ENCODE measurements around the gene BAHCC1. TPM values are rescaled to one million over a fixed set of nuclear protein-coding genes. Genes with fewer than 3 reads are reported as not detected.

Gene BAHCC1
- total RNA-seq, 1 donor from 2014 or later, result 22.7 TPM

DNA sequence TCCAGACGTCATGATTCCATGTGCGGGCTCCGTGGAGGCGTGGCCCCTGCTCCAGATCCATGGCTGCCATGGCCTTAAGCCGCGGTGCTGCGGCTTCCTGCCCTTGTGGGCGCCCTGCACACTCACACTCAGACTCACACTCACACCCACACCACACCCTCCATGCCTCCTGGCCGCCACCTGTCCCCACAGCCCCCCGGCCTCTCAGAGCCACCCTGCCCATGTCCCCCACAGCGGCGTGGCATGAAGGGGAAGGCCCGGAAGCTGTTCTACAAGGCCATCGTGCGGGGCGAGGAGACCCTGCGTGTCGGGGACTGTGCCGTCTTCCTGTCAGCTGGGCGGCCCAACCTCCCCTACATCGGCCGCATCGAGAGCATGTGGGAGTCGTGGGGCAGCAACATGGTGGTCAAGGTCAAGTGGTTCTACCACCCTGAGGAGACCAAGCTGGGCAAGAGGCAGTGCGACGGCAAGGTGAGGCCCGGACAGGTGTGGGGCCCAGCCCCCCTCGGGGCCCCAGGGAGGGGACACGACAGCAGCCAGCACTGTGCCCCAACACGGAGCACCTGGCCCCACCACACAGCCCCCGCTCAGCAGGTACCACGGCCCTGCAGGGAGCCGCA is 67.4 kb downstream of the BAHCC1 start:
- no peaks in the 10 kb centered on the region for H3K4me1 Mint-ChIP-seq (ENCODE audit: low read depth)
- TF ChIP-seq, protein P1, sequence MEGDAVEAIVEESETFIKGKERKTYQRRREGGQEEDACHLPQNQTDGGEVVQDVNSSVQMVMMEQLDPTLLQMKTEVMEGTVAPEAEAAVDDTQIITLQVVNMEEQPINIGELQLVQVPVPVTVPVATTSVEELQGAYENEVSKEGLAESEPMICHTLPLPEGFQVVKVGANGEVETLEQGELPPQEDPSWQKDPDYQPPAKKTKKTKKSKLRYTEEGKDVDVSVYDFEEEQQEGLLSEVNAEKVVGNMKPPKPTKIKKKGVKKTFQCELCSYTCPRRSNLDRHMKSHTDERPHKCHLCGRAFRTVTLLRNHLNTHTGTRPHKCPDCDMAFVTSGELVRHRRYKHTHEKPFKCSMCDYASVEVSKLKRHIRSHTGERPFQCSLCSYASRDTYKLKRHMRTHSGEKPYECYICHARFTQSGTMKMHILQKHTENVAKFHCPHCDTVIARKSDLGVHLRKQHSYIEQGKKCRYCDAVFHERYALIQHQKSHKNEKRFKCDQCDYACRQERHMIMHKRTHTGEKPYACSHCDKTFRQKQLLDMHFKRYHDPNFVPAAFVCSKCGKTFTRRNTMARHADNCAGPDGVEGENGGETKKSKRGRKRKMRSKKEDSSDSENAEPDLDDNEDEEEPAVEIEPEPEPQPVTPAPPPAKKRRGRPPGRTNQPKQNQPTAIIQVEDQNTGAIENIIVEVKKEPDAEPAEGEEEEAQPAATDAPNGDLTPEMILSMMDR (IDR thresholded peaks at IDR 0.05), result no peak
- H3K4me3 Mint-ChIP-seq (ENCODE audit: unreplicated experiment), result no peak overlapping the region
- no peaks in the 10 kb centered on the region for H3K9me3 Mint-ChIP-seq (ENCODE audit: low read depth)
- H3K27me3 Mint-ChIP-seq (ENCODE audit: low read depth), result no peaks in the 10 kb centered on the region
- H3K27ac Mint-ChIP-seq (ENCODE audit: unreplicated experiment), result no peak overlapping the region
- peaks cover 9% of the 10 kb centered on the region for H3K36me3 Mint-ChIP-seq (ENCODE audit: low read depth)
- no peak for DNase-seq (ENCODE audit: low spot score)

DNA sequence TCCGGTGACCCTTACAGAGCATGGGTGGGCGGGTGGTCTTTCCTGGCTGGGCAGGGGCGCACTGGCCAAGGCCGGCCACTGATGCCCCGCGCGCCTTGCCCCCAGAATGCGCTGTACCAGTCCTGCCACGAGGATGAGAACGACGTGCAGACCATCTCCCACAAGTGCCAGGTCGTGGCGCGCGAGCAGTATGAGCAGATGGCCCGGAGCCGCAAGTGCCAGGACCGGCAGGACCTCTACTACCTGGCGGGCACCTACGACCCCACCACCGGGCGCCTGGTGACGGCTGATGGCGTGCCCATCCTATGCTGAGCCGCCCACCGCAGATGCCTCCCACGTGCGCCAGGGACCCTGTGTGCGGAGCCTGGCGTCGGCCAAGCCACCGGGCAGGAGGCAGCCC is 68.2 kb downstream of the BAHCC1 start:
- TF ChIP-seq, protein P1 (IDR thresholded peaks at IDR 0.05), result no peak
- Mint-ChIP-seq H3K27ac (ENCODE audit: unreplicated experiment) (no peak overlapping the region), H3K27me3 (ENCODE audit: low read depth) (no peaks in the 10 kb centered on the region), H3K36me3 (ENCODE audit: low read depth) (peaks cover 9% of the 10 kb centered on the region), H3K4me1 (ENCODE audit: low read depth) (no peaks in the 10 kb centered on the region), H3K4me3 (ENCODE audit: unreplicated experiment) (no peak overlapping the region), H3K9me3 (ENCODE audit: low read depth) (no peaks in the 10 kb centered on the region)
- DNase-seq (ENCODE audit: low spot score), result no peak

DNA sequence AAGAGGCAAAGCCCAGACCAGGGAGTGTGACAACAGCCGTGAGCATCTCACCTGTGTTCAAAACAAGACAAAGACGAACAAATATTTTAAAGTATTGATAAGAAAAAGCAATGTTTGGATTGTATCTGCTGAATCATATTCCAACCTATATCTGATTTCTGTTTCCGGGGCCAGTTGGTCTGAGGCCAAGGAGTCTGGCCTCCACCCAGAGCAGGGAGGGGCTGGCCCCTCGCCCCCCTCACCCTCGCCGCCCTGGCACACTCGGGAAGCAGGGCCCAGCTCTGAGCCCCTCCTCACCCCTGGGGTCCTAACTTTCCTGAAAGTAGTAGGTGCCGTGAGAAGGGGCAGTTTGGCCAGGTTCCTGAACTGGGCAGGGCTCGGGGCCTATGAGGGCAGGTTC is 69.3 kb downstream of the BAHCC1 start:
- no peaks in the 10 kb centered on the region for H3K4me1 Mint-ChIP-seq (ENCODE audit: low read depth)
- no peak overlapping the region for H3K27ac Mint-ChIP-seq (ENCODE audit: unreplicated experiment)
- no peaks in the 10 kb centered on the region for H3K27me3 Mint-ChIP-seq (ENCODE audit: low read depth)
- TF ChIP-seq, protein P1 (IDR thresholded peaks at IDR 0.05), result no peak
- H3K9me3 Mint-ChIP-seq (ENCODE audit: low read depth), result no peaks in the 10 kb centered on the region
- H3K36me3 Mint-ChIP-seq (ENCODE audit: low read depth), result peaks cover 9% of the 10 kb centered on the region
- no peak overlapping the region for H3K4me3 Mint-ChIP-seq (ENCODE audit: unreplicated experiment)
- no peak for DNase-seq (ENCODE audit: low spot score)

DNA sequence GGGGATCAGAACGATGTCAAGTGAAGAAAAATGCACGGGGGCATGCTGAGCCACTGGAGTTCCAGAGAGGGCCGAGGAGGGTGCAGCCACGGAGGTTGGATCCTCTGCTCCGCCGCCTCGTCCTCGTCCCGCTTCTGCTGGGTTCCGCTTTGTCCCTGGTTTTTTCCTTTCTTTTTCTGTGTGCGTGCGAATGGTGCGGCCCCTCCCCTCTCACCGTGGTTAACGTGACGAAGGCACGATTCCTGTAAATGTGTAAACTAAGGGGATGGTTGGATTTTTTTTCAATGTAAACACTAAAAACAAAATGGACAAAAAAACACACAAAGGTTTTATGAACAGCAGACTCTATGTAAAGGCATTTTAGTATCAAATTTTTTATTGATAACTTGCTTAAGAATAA is 70.7 kb downstream of the BAHCC1 start:
- Mint-ChIP-seq H3K4me3 (ENCODE audit: unreplicated experiment) (no peak overlapping the region), H3K36me3 (ENCODE audit: low read depth) (peaks cover 9% of the 10 kb centered on the region), H3K27me3 (ENCODE audit: low read depth) (no peaks in the 10 kb centered on the region), H3K27ac (ENCODE audit: unreplicated experiment) (no peak overlapping the region), H3K9me3 (ENCODE audit: low read depth) (no peaks in the 10 kb centered on the region), H3K4me1 (ENCODE audit: low read depth) (peaks cover 4% of the 10 kb centered on the region)
- no peak for DNase-seq (ENCODE audit: low spot score)
- TF ChIP-seq, protein P1 (IDR thresholded peaks at IDR 0.05), result no peak

DNA sequence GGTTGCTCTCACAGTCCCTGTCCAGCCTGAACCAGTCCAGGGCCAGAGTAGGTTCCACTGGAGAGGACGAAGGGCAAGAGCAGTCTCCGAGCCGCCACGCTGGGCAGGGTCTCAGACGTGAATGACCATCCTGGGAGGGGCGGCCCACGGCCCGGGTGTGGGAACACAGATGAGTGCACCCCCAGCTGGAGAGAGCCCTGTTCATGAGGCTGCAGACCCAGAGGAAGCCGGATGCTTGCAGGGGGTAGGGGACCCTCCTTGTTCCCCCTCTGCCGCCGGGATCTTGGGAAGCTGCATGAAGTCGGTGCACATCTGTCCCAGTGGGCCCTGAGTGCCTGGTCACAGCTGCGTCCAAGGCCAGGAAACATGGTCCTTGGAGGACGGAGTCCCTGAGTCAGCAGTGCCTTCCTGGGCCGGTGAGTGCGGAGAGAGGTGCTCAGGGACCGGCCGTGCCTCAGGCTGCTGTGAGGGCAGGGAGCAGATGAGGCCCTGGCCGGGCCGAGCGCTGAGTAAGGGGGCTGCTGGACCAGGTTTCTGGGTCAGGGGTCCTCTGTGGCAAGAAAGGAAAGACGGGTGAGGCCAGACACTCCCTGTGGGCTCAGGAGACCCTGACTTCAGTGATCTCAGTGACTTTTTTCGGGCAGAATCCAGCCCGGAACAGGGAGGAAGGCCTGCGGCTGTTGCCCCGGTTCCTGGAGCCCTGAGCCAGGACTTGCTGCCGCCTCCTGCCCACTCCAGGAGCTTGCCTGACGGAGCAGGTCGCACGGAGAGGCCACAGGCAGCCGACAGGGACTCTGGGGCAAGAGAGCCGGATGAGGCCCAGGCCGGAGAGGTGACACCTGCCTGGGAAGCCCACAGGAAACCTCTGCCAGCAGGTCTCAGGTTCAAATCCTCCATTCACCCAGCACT is 71.6 kb downstream of the BAHCC1 start:
- Mint-ChIP-seq H3K27me3 (ENCODE audit: low read depth) (no peaks in the 10 kb centered on the region), H3K4me1 (ENCODE audit: low read depth) (peaks cover 5% of the 10 kb centered on the region), H3K9me3 (ENCODE audit: low read depth) (no peaks in the 10 kb centered on the region), H3K4me3 (ENCODE audit: unreplicated experiment) (no peak overlapping the region), H3K36me3 (ENCODE audit: low read depth) (peaks cover 9% of the 10 kb centered on the region), H3K27ac (ENCODE audit: unreplicated experiment) (no peak overlapping the region)
- TF ChIP-seq, protein P1 (IDR thresholded peaks at IDR 0.05), result no peak
- DNase-seq (ENCODE audit: low spot score), result no peak

Measured in chondrocyte (in vitro differentiated cells).